Thoracic aorta (tissue), 2 donors: ENCODE measurements around the gene GMDS. TPM values are rescaled to one million over a fixed set of nuclear protein-coding genes. Genes with fewer than 3 reads are reported as not detected.

Experiments
- ATAC-seq: fragments of 150-250 bp; one replicate; pipeline ENCODE4 v1.8.0; 2017; ENCODE audit warnings: low read depth; ENCODE audit not compliant: insufficient number of reproducible peaks, low FRiP score
- DNase-seq: peaks from one replicate; pipeline ENCODE4 v3.0.0-alpha.2; 2020; ENCODE audit warnings: low spot score
- H3K27ac ChIP-seq, 2 donors: fragments of 200-600 bp; sonication (generic); 1 replicate in 1 of 2; 2 replicates in 1 of 2; pipeline ENCODE4 v1.5.1; 2016; ENCODE audit warnings: mild to moderate bottlenecking in 2 of 2, moderate library complexity in 2 of 2
- H3K27me3 ChIP-seq: fragments of 200-600 bp; sonication (generic); replicated peaks from 2 replicates; pipeline ENCODE4 v1.6.0; 2016; ENCODE audit warnings: mild to moderate bottlenecking; ENCODE audit not compliant: insufficient read depth
- H3K36me3 ChIP-seq: fragments of 200-600 bp; sonication (generic); one replicate; pipeline ENCODE4 v1.5.1; 2016
- H3K4me1 ChIP-seq, 2 donors: fragments of 200-600 bp; sonication (generic); 1 replicate in 1 of 2; 2 replicates in 1 of 2; pipeline versions ENCODE4 v1.5.1 to v1.6.0; 2016; ENCODE audit warnings: low read depth in 2 of 2, mild to moderate bottlenecking in 1 of 2; ENCODE audit not compliant: control insufficient read depth in 1 of 2
- H3K4me3 ChIP-seq: fragments of 200-600 bp; sonication (generic); 2 replicates; pipeline ENCODE4 v1.5.1; 2016; ENCODE audit warnings: mild to moderate bottlenecking
- H3K9me3 ChIP-seq: fragments of 200-600 bp; sonication (generic); 2 replicates; pipeline ENCODE4 v1.5.1; 2016
- CTCF ChIP-seq: fragments of 200-600 bp; sonication (generic); IDR thresholded peaks from one replicate; pipeline ENCODE4 v1.5.1; 2019; ENCODE audit warnings: antibody characterized with exemption
- total RNA-seq, 2 donors: library from RNA; depleted of rRNA; stranded (reverse); fragments of >200 nt; gene quantifications; one replicate each; pipeline versions ENCODE4 v1.1.0 to v1.2.3, GENCODE V29; 2016

The GMDS gene
- total RNA-seq, 2 donors from 2014 or later = 87.8 to 87.9 TPM

- Histone ChIP-seq H3K9me3 (no peaks in the 10 kb centered on the region), H3K27me3 (no peaks in the 10 kb centered on the region), H3K36me3 (no peaks in the 10 kb centered on the region), H3K4me1 (peaks cover 0 to 19% of the 10 kb centered on the region in 2 donors), H3K27ac (no peak overlapping the region), H3K4me3 (no peak overlapping the region)
- ATAC-seq (no peak), DNase-seq (no peak)
- no peak for TF ChIP-seq CTCF
Observed at GRCh38 chr6:1594445-1595200, 650.8 kb downstream of the GMDS start.

- Histone ChIP-seq H3K9me3 (no peaks in the 10 kb centered on the region), H3K27me3 (no peaks in the 10 kb centered on the region), H3K36me3 (no peaks in the 10 kb centered on the region), H3K4me3 (peak overlapping the region; percentile 7), H3K27ac (no peak overlapping the region), H3K4me1 (peaks cover 0 to 19% of the 10 kb centered on the region in 2 donors)
- ATAC-seq (no peak), DNase-seq (no peak)
- no peak for TF ChIP-seq CTCF
Observed at GRCh38 chr6:1593958-1594314, 651.5 kb downstream of the GMDS start.

- Histone ChIP-seq H3K4me1 (peaks cover 0 to 19% of the 10 kb centered on the region in 2 donors), H3K27ac (no peak overlapping the region), H3K4me3 (peak overlapping the region; percentile 7), H3K27me3 (no peaks in the 10 kb centered on the region), H3K36me3 (no peaks in the 10 kb centered on the region), H3K9me3 (no peaks in the 10 kb centered on the region)
- DNase-seq = no peak
- TF ChIP-seq CTCF = no peak
- no peak for ATAC-seq
Observed at GRCh38 chr6:1593286-1593957, 652.0 kb downstream of the GMDS start.

- no peaks in the 10 kb centered on the region for H3K36me3 ChIP-seq
- peaks cover 0 to 19% of the 10 kb centered on the region in 2 donors for H3K4me1 ChIP-seq
- H3K9me3 ChIP-seq = no peaks in the 10 kb centered on the region
- H3K27me3 ChIP-seq = no peaks in the 10 kb centered on the region
- TF ChIP-seq CTCF = no peak
- DNase-seq = no peak
- no peak overlapping the region for H3K27ac ChIP-seq
- no peak overlapping the region for H3K4me3 ChIP-seq
- ATAC-seq = no peak
Observed at GRCh38 chr6:1592852-1593251, 652.6 kb downstream of the GMDS start.

- Histone ChIP-seq H3K27ac (no peak overlapping the region), H3K27me3 (no peaks in the 10 kb centered on the region), H3K4me1 (peaks cover 0 to 12% of the 10 kb centered on the region in 2 donors), H3K36me3 (no peaks in the 10 kb centered on the region), H3K9me3 (no peaks in the 10 kb centered on the region), H3K4me3 (no peak overlapping the region)
- TF ChIP-seq CTCF = no peak
- ATAC-seq (no peak), DNase-seq (no peak)
Observed at GRCh38 chr6:1591926-1592325, 653.5 kb downstream of the GMDS start.
